KMS-11 (cell line): ENCODE measurements around the gene EXOC4.

ENCODE experiments used
- H2AFZ ChIP-seq: fragments of 200-600 bp; sonication (generic); 2 replicates; pipeline ENCODE4 v1.6.1; 2016; ENCODE audit warnings: antibody characterized with exemption, mixed run types, low read depth
- H3K27ac ChIP-seq: fragments of 200-600 bp; sonication (generic); 2 replicates; pipeline ENCODE4 v1.6.1; 2016; ENCODE audit warnings: mild to moderate bottlenecking, mixed run types
- H3K27me3 ChIP-seq: fragments of 200-600 bp; sonication (generic); 2 replicates; pipeline ENCODE4 v1.6.1; 2017; ENCODE audit warnings: mild to moderate bottlenecking, low read depth, mixed run types, moderate library complexity; ENCODE audit not compliant: insufficient read depth
- H3K36me3 ChIP-seq: fragments of 200-600 bp; sonication (generic); 2 replicates; pipeline ENCODE4 v1.6.1; 2017; ENCODE audit warnings: mild to moderate bottlenecking, mixed run types; ENCODE audit not compliant: insufficient read depth
- H3K4me1 ChIP-seq: fragments of 200-600 bp; sonication (generic); 2 replicates; pipeline ENCODE4 v1.6.1; 2016; ENCODE audit warnings: mild to moderate bottlenecking, low read depth, mixed run types; ENCODE audit not compliant: poor library complexity, severe bottlenecking
- H3K4me2 ChIP-seq: fragments of 200-600 bp; sonication (generic); 2 replicates; pipeline ENCODE4 v1.7.0; 2016; ENCODE audit warnings: mild to moderate bottlenecking, mixed run types
- H3K4me3 ChIP-seq: fragments of 200-600 bp; sonication (generic); IDR thresholded peaks from 2 replicates; pipeline ENCODE4 v1.6.1; 2017; ENCODE audit warnings: low read depth, low read length, mixed read lengths; ENCODE audit not compliant: insufficient read depth
- H3K79me2 ChIP-seq: fragments of 200-600 bp; sonication (generic); 2 replicates; pipeline ENCODE4 v1.6.1; 2016; ENCODE audit warnings: low read depth, mixed run types; ENCODE audit not compliant: insufficient read depth
- H3K9ac ChIP-seq: fragments of 200-600 bp; sonication (generic); 2 replicates; pipeline ENCODE4 v1.6.1; 2016; ENCODE audit warnings: mild to moderate bottlenecking, mixed run types
- H4K20me1 ChIP-seq: fragments of 200-600 bp; sonication (generic); 2 replicates; pipeline ENCODE4 v1.6.1; 2016; ENCODE audit warnings: mild to moderate bottlenecking, mixed run types; ENCODE audit not compliant: insufficient read depth
- TF ChIP-seq, protein P1 (sequence below): fragments of 200-600 bp; sonication (generic); conservative IDR thresholded peaks from 2 replicates; pipeline ENCODE4 v1.6.1; 2017; ENCODE audit warnings: low read depth, mild to moderate bottlenecking, antibody characterized with exemption, low read length, moderate library complexity, mixed read lengths

EXOC4 gene

GRCh38 chr7:133591704-133592340, 338.9 kb downstream of the EXOC4 start:
- TF ChIP-seq, protein P1, sequence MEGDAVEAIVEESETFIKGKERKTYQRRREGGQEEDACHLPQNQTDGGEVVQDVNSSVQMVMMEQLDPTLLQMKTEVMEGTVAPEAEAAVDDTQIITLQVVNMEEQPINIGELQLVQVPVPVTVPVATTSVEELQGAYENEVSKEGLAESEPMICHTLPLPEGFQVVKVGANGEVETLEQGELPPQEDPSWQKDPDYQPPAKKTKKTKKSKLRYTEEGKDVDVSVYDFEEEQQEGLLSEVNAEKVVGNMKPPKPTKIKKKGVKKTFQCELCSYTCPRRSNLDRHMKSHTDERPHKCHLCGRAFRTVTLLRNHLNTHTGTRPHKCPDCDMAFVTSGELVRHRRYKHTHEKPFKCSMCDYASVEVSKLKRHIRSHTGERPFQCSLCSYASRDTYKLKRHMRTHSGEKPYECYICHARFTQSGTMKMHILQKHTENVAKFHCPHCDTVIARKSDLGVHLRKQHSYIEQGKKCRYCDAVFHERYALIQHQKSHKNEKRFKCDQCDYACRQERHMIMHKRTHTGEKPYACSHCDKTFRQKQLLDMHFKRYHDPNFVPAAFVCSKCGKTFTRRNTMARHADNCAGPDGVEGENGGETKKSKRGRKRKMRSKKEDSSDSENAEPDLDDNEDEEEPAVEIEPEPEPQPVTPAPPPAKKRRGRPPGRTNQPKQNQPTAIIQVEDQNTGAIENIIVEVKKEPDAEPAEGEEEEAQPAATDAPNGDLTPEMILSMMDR: no peak

DNA sequence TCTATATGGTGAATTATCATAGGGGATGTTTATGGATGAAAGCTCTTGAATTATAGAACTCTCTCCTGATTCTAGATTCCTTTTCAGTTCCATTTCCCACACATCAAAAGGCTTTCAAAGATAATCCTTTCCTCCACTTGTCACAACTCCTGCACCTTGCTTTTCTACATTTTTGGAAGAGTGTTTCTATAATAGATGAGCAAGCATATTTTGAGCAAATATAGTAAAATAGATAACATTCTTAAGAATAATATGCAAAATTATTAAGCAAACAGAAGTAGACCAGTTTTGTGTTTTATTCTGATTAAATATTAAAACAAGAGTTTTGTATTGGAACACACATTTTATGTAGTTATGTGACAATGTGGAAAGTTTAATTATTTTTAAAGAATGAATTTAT, 340.7 kb downstream of the EXOC4 start:
- no peak overlapping the region for H3K4me2 ChIP-seq
- H3K27ac ChIP-seq: no peak overlapping the region
- H3K4me3 ChIP-seq: no peak overlapping the region
- TF ChIP-seq, protein P1: no peak
- H3K79me2 ChIP-seq: no peaks in the 10 kb centered on the region
- H3K4me1 ChIP-seq: no peaks in the 10 kb centered on the region
- H3K9ac ChIP-seq: no peak overlapping the region
- no peaks in the 10 kb centered on the region for H3K27me3 ChIP-seq
- no peaks in the 10 kb centered on the region for H3K36me3 ChIP-seq
- no peaks in the 10 kb centered on the region for H4K20me1 ChIP-seq
- no peak overlapping the region for H2AFZ ChIP-seq

More at GRCh38 chr7:133591704-133592340, 338.9 kb downstream of the EXOC4 start:
- Histone ChIP-seq H3K4me2 (no peak overlapping the region), H4K20me1 (no peaks in the 10 kb centered on the region), H3K27me3 (no peaks in the 10 kb centered on the region), H2AFZ (no peak overlapping the region), H3K4me3 (no peak overlapping the region), H3K4me1 (no peaks in the 10 kb centered on the region), H3K36me3 (no peaks in the 10 kb centered on the region), H3K27ac (no peak overlapping the region), H3K9ac (no peak overlapping the region), H3K79me2 (no peaks in the 10 kb centered on the region)

GRCh38 chr7:133601617-133602016, 348.7 kb downstream of the EXOC4 start:
- H3K27ac ChIP-seq: no peak overlapping the region
- H3K4me1 ChIP-seq: no peaks in the 10 kb centered on the region
- TF ChIP-seq, protein P1: no peak
- H3K79me2 ChIP-seq: no peaks in the 10 kb centered on the region
- no peaks in the 10 kb centered on the region for H3K27me3 ChIP-seq
- no peak overlapping the region for H3K4me3 ChIP-seq
- H2AFZ ChIP-seq: no peak overlapping the region
- H3K36me3 ChIP-seq: no peaks in the 10 kb centered on the region
- no peaks in the 10 kb centered on the region for H4K20me1 ChIP-seq
- no peak overlapping the region for H3K9ac ChIP-seq
- no peak overlapping the region for H3K4me2 ChIP-seq

- no peaks in the 10 kb centered on the region for H3K36me3 ChIP-seq
- no peak overlapping the region for H3K4me2 ChIP-seq
- TF ChIP-seq, protein P1: no peak
- no peaks in the 10 kb centered on the region for H3K79me2 ChIP-seq
- H3K9ac ChIP-seq: no peak overlapping the region
- no peaks in the 10 kb centered on the region for H3K27me3 ChIP-seq
- no peak overlapping the region for H2AFZ ChIP-seq
- no peaks in the 10 kb centered on the region for H4K20me1 ChIP-seq
- H3K4me3 ChIP-seq: no peak overlapping the region
- no peak overlapping the region for H3K27ac ChIP-seq
- no peaks in the 10 kb centered on the region for H3K4me1 ChIP-seq
Measured at GRCh38 chr7:133602291-133602690, 349.4 kb downstream of the EXOC4 start.
